Stimulated activated naive B cell treated with anti-CD40 and anti-IgM and Interleukin-4, amounts not matched to agents 10 μg/mL and 1 μg/mL and 100 μg/mL, for 72 hours (primary cell): ENCODE measurements around the gene MICA.
"Not testable (repeated sequence)": the region's sequence is repeated elsewhere in the genome, so short reads cannot be mapped to it uniquely, and the experiment has no call there.

ENCODE experiments used
- ATAC-seq, 2 donors: fragments of 150-1000 bp; cut with Tn5 transposase; replicated peaks; 2 replicates each; pipeline ENCODE4 v1.10.0; 2021; ENCODE audit warnings: moderate library complexity in 1 of 2
- DNase-seq: peaks from one replicate; pipeline ENCODE4 v3.0.0; 2021
- H3K27ac Mint-ChIP-seq: one replicate; pipeline ENCODE4 v1.8.0; 2022; ENCODE audit warnings: mild to moderate bottlenecking, mixed read lengths
- H3K27me3 Mint-ChIP-seq, 2 donors: one replicate each; pipeline ENCODE4 v1.8.0; 2022; ENCODE audit warnings: mixed read lengths in 2 of 2
- H3K36me3 Mint-ChIP-seq, 2 donors: one replicate each; pipeline ENCODE4 v1.8.0; 2022; ENCODE audit warnings: mixed read lengths in 2 of 2, mild to moderate bottlenecking in 1 of 2
- H3K4me1 Mint-ChIP-seq, 2 donors: one replicate each; pipeline ENCODE4 v1.8.0; 2022; ENCODE audit warnings: mixed read lengths in 2 of 2, mild to moderate bottlenecking in 1 of 2
- H3K4me3 Mint-ChIP-seq, 2 donors: one replicate each; pipeline ENCODE4 v1.8.0; 2022; ENCODE audit warnings: mild to moderate bottlenecking in 2 of 2, mixed read lengths in 2 of 2, moderate library complexity in 1 of 2
- H3K9me3 Mint-ChIP-seq, 2 donors: one replicate each; pipeline ENCODE4 v1.8.0; 2022; ENCODE audit warnings: mixed read lengths in 2 of 2, mild to moderate bottlenecking in 1 of 2

The MICA gene

DNA sequence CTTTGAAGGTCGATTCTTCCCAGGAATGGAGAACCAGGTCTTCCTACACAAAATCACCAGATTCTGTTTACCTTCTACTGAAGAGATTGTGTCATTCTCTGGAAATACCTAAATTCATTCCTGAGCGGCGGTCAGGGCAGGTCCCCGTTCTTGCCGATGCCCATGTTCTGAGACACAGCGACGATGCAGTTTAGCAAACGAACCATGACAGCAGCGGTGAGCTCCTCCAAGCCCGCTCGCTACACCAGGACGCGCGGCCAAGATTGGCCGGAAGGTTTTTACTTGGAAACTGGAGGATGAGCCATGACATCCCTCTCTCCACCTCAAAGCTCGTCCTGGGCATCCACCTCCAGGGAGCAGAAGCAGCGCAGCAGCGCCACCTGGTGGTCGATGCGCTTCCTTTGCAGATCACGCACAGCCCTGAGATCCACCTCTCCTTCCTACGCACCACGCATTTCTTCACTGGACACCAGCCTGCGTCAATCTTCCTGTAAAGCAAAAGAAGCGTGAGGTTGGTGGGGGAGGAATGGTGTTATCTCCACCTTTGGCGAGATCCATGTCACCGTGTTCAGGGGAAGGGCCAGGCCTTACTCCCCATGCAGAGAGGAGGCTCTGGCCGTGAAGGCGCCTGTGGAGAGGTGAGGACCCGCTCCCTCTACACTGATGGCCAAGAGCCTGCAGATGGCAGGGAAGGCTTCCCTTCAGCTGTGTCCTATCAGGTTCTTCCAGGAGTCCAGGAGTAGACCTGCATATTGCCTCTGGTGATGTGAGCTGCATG is 36.5 kb upstream of the MICA start:
- DNase-seq (peak; percentile 79), ATAC-seq (peak; percentile 97 to 98)
- Mint-ChIP-seq H3K36me3 (peaks cover 0 to 1% of the 10 kb centered on the region in 2 donors), H3K27ac (peak overlapping the region; percentile 59), H3K4me3 (peak overlapping the region; percentile 83 to 87), H3K4me1 (peaks cover 6 to 9% of the 10 kb centered on the region in 2 donors), H3K9me3 (peaks cover 0 to 1% of the 10 kb centered on the region in 2 donors), H3K27me3 (peaks cover 23 to 31% of the 10 kb centered on the region in 2 donors)

GRCh38 chr6:31368461-31368860 is 34.9 kb upstream of the MICA start:
- Mint-ChIP-seq H3K27ac (no peak overlapping the region), H3K4me3 (no peak overlapping the region), H3K36me3 (peaks cover 0 to 12% of the 10 kb centered on the region in 2 donors), H3K27me3 (peaks cover 29 to 31% of the 10 kb centered on the region in 2 donors), H3K9me3 (peaks cover 0 to 6% of the 10 kb centered on the region in 2 donors), H3K4me1 (peaks cover 6 to 9% of the 10 kb centered on the region in 2 donors)
- no peak for ATAC-seq
- DNase-seq: no peak

DNA sequence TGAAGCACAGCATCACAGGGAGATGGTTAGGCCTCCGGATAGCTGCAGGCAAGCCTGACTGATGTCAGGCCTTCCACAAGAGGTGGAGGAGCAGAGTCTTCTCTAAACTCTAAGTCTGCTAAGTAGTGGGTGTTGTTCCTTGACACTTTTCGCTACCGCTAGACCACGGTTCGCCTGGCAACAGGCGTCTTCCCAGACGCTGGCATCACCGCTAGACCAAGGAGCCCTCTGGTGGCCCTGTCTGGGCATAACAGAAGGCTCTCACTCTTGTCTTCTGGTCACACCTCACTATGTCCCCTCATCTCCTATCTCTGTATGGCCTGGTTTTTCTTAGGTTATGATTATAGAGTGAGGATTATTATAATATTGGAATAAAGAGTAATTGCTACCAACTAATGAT is 29.3 kb upstream of the MICA start:
- not testable (repeated sequence) for ATAC-seq, H3K4me3 Mint-ChIP-seq, DNase-seq, H3K4me1 Mint-ChIP-seq, H3K9me3 Mint-ChIP-seq, H3K27ac Mint-ChIP-seq
- Mint-ChIP-seq H3K27me3 (peaks cover 33 to 36% of the 10 kb centered on the region in 2 donors), H3K36me3 (peaks cover 0 to 12% of the 10 kb centered on the region in 2 donors)

- no peak overlapping the region for H3K27ac Mint-ChIP-seq
- H3K27me3 Mint-ChIP-seq: peaks cover 30 to 33% of the 10 kb centered on the region in 2 donors
- ATAC-seq (no peak), DNase-seq (no peak)
- H3K4me1 Mint-ChIP-seq: no peaks in the 10 kb centered on the region
- peaks cover 0 to 12% of the 10 kb centered on the region in 2 donors for H3K36me3 Mint-ChIP-seq
- peaks cover 0 to 6% of the 10 kb centered on the region in 2 donors for H3K9me3 Mint-ChIP-seq
- H3K4me3 Mint-ChIP-seq: no peak overlapping the region
Measured at GRCh38 chr6:31375699-31376098, 27.7 kb upstream of the MICA start.

GRCh38 chr6:31377029-31377428 is 26.4 kb upstream of the MICA start:
- peaks cover 0 to 9% of the 10 kb centered on the region in 2 donors for H3K36me3 Mint-ChIP-seq
- H3K9me3 Mint-ChIP-seq: peaks cover 0 to 4% of the 10 kb centered on the region in 2 donors
- H3K27me3 Mint-ChIP-seq: peaks cover 29 to 35% of the 10 kb centered on the region in 2 donors
- no peak overlapping the region for H3K27ac Mint-ChIP-seq
- H3K4me1 Mint-ChIP-seq: no peaks in the 10 kb centered on the region
- no peak for ATAC-seq
- no peak overlapping the region for H3K4me3 Mint-ChIP-seq
- no peak for DNase-seq

DNA sequence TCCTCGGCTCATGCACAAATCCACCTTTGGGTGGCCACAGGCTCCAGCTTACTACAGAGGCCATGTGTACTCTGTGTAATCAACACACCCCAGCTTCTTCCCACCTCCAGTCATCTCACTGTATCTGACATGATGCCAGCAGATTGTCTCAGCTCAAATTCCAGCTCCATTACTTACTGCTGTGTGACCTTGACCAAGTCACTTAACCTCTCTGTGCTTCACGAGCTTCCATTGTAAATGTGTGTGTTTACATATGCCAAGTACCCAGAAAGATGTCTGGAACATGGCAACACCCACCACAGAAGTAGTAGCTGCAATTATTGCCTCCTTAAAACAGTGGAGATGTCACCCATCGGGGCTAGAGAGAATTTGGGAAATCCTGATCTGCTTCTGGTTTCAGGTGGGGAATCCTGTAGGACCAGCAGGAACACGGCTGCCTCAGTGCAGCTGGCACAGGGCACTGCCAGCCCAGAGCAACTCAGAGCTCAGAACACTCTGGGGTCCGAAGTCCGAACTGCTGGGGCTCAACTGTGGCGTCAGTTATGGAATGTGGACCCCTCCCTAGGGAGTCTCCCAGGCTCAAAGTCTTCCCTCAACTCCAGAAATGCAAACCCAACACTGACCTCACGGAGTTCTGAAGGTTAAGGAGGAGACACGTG is 25.2 kb upstream of the MICA start:
- Mint-ChIP-seq H3K9me3 (no peaks in the 10 kb centered on the region), H3K27me3 (peaks cover 29 to 33% of the 10 kb centered on the region in 2 donors), H3K4me1 (no peaks in the 10 kb centered on the region), H3K27ac (no peak overlapping the region), H3K4me3 (no peak overlapping the region), H3K36me3 (peaks cover 0 to 3% of the 10 kb centered on the region in 2 donors)
- DNase-seq (no peak), ATAC-seq (no peak)

DNA sequence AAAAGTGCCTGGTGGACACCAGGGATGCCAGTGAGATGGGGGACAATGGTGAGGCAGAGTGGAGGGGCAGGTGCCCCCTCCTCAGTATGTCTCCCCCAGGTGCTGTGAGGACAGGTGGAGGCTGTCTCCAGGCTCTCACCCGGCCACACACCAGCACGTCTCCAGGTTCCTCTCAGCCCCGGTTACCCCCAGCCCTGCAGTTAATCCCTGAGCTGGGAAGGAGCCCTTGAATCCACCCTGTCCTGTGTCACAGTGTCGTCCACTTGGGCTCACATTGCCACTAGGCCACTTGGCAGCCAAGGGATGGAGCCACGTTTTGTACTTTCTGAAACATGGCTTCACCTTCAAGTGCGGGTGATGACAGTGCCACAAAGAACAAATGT is 24.7 kb upstream of the MICA start:
- DNase-seq (no peak), ATAC-seq (no peak)
- no peak overlapping the region for H3K4me3 Mint-ChIP-seq
- no peaks in the 10 kb centered on the region for H3K9me3 Mint-ChIP-seq
- no peak overlapping the region for H3K27ac Mint-ChIP-seq
- H3K27me3 Mint-ChIP-seq: peaks cover 29 to 33% of the 10 kb centered on the region in 2 donors
- H3K36me3 Mint-ChIP-seq: no peaks in the 10 kb centered on the region
- no peaks in the 10 kb centered on the region for H3K4me1 Mint-ChIP-seq

DNA sequence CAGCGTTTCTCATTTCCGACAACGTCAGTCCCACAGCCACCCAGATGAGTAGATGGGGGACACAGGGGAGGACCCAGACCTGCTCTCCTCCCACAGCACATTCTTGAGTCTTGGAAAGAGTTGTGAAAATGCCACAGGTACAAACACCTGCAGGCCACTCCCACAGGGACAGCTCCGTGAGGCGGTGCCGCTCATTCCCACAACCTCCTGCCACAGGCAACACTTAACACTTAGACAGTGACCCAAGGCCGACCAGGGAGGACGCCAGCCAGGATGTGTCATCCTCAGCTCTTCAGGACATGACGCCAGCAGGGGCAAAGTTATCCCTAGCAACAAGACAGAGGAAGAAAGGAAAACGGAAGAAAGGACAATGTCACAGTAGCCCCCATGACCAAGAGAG is 23.5 kb upstream of the MICA start:
- H3K9me3 Mint-ChIP-seq: no peaks in the 10 kb centered on the region
- H3K4me3 Mint-ChIP-seq: no peak overlapping the region
- DNase-seq (no peak), ATAC-seq (no peak)
- no peak overlapping the region for H3K27ac Mint-ChIP-seq
- H3K4me1 Mint-ChIP-seq: no peaks in the 10 kb centered on the region
- H3K36me3 Mint-ChIP-seq: no peaks in the 10 kb centered on the region
- peaks cover 29 to 33% of the 10 kb centered on the region in 2 donors for H3K27me3 Mint-ChIP-seq

DNA sequence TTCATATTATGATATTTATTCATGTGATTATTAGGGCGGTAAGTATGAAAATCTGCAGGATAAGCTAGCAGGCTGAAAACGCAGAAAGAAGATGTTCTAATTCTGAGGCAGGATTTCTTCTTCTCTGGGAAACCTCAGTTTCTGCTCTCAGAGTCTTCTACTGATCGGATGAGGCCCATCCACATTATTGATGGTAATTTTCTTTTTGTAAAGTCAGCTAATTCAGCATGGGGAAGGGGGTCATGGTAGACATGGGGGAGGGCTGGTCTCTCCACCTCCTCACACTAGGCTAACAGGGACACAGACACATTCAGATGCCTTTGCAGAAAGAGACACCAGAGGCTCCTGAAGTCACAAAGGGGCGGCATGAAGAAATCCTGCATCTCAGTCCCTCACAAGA is 21.7 kb upstream of the MICA start:
- ATAC-seq (no peak), DNase-seq (no peak)
- Mint-ChIP-seq H3K27me3 (peaks cover 29 to 33% of the 10 kb centered on the region in 2 donors), H3K36me3 (no peaks in the 10 kb centered on the region), H3K4me1 (no peaks in the 10 kb centered on the region), H3K27ac (no peak overlapping the region), H3K4me3 (no peak overlapping the region), H3K9me3 (no peaks in the 10 kb centered on the region)

DNA sequence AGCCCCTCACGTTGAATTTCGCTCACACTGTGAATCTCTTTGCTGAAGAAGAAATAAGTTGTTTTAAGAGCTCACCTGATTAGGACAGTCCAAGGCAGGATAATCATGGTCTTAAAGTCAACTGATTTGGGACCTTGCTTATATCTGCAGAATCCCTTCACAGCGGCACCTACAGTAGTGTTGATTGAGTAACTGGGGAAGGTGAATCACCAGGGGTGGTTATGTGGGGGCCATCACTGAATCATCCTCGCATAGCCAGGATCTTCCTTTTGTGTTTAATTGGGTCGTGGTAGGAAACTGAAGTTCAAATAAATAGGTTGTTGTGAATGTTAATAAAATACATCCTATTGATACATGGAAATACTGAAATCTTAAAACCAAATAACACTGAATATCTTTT is 20.2 kb upstream of the MICA start:
- peaks cover 16 to 26% of the 10 kb centered on the region in 2 donors for H3K27me3 Mint-ChIP-seq
- DNase-seq: no peak
- H3K9me3 Mint-ChIP-seq: no peaks in the 10 kb centered on the region
- no peaks in the 10 kb centered on the region for H3K36me3 Mint-ChIP-seq
- ATAC-seq: no peak
- H3K27ac Mint-ChIP-seq: no peak overlapping the region
- no peaks in the 10 kb centered on the region for H3K4me1 Mint-ChIP-seq
- H3K4me3 Mint-ChIP-seq: no peak overlapping the region

GRCh38 chr6:31385041-31385440 is 18.4 kb upstream of the MICA start:
- H3K4me3 Mint-ChIP-seq: no peak overlapping the region
- no peaks in the 10 kb centered on the region for H3K4me1 Mint-ChIP-seq
- H3K9me3 Mint-ChIP-seq: no peaks in the 10 kb centered on the region
- no peak for ATAC-seq
- peaks cover 2 to 9% of the 10 kb centered on the region in 2 donors for H3K27me3 Mint-ChIP-seq
- no peak overlapping the region for H3K27ac Mint-ChIP-seq
- H3K36me3 Mint-ChIP-seq: no peaks in the 10 kb centered on the region
- DNase-seq: no peak

DNA sequence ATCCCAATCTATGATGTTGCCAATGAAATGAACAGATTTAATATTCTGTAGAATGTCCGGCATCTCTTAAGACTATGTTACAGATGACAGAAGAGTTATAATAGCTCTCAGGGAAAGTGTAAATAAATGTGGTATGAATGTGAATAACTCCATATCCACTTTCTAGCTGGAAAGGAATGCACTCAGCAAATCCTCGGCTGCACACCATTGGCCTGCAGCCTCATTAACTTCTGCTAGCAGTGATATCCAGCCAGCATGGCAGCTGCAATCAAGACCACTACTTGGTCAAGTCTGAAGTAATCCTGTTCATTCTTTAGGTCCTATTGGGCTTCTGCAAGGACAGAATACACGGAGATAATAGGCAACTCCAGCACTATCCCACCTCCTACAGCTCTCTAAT is 17.3 kb upstream of the MICA start:
- Mint-ChIP-seq H3K4me3 (no peak overlapping the region), H3K27ac (no peak overlapping the region), H3K4me1 (no peaks in the 10 kb centered on the region), H3K27me3 (peaks cover 0 to 7% of the 10 kb centered on the region in 2 donors), H3K36me3 (no peaks in the 10 kb centered on the region), H3K9me3 (no peaks in the 10 kb centered on the region)
- ATAC-seq: no peak
- DNase-seq: no peak

- no peaks in the 10 kb centered on the region for H3K36me3 Mint-ChIP-seq
- H3K4me3 Mint-ChIP-seq: no peak overlapping the region
- peaks cover 0 to 2% of the 10 kb centered on the region in 2 donors for H3K27me3 Mint-ChIP-seq
- ATAC-seq: no peak
- no peak overlapping the region for H3K27ac Mint-ChIP-seq
- H3K4me1 Mint-ChIP-seq: no peaks in the 10 kb centered on the region
- H3K9me3 Mint-ChIP-seq: no peaks in the 10 kb centered on the region
- DNase-seq: no peak
Measured at GRCh38 chr6:31386977-31387376, 16.4 kb upstream of the MICA start.

DNA sequence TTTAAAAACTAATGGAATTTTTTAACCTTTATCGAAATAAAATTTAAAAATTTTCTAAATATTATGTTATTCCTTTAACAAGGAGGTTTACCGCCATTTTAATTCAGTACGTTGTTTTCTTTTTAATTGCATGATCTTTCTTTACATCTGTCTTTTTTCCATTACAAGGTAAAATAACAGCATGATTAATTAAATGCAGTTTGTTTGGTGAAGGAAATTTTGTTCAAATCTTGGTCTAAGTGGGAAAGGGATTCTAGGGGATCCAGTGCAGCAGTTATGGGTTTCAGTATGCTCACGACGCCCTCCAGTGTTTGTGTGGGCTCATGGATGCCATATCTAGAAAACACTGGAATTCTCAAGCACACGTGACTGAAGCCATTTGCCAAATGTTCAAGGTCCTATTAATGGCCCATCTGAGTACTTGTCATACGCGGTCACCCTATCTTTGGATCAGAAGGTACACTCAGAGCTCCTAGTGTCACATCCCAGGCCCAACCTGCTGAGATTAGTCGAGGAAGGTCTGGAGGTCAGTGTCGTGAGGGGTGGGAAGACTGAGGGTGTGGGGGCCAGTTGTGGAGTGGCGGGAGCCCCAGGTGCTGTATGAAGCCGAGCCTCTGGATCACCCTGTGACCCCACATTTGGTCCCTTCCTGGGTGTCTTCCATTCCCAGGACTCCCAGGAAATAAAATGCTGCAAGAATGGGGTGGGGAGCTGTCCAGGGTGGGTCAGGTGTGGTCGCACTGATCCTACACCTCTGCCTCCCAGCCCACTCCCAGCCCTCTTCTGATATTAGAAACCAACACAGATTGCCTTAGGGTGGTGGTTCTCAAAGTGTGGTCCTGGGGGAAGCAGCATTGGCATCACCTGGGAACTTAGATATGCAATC is 14.2 kb upstream of the MICA start:
- not testable (repeated sequence) for H3K36me3 Mint-ChIP-seq, DNase-seq, H3K27me3 Mint-ChIP-seq, H3K4me1 Mint-ChIP-seq, H3K9me3 Mint-ChIP-seq, H3K27ac Mint-ChIP-seq, H3K4me3 Mint-ChIP-seq
- ATAC-seq: peak in 1 of 2 donors; percentile 41
